Uterus (tissue), 4 donors: ENCODE results near the gene GTPBP4. TPM values are rescaled to one million over a fixed set of nuclear protein-coding genes. Genes with fewer than 3 reads are reported as not detected.

Experiments used
- DNase-seq, 2 donors: peaks; one replicate each; pipeline ENCODE4 v3.0.0-alpha.2; 2019 to 2020
- H3K27ac ChIP-seq, 2 donors: fragments of 200-600 bp; sonication (generic); 1 replicate in 1 of 2; 2 replicates in 1 of 2; pipeline ENCODE4 v1.5.1; 2016 to 2018
- H3K27me3 ChIP-seq, 2 donors: fragments of 200-600 bp; sonication (generic); one replicate each; pipeline ENCODE4 v1.5.1; 2018 to 2019; ENCODE audit warnings: control low read depth in 1 of 2
- H3K36me3 ChIP-seq, 2 donors: fragments of 200-600 bp; sonication (generic); one replicate each; pipeline ENCODE4 v1.5.1; 2019; ENCODE audit warnings: control low read depth in 1 of 2
- H3K4me1 ChIP-seq, 2 donors: fragments of 200-600 bp; sonication (generic); one replicate each; pipeline ENCODE4 v1.5.1; 2018 to 2019; ENCODE audit warnings: control low read depth in 1 of 2
- H3K4me3 ChIP-seq, 2 donors: fragments of 200-600 bp; sonication (generic); 1 replicate in 1 of 2; 2 replicates in 1 of 2; pipeline ENCODE4 v1.5.1; 2018 to 2019; ENCODE audit warnings: mild to moderate bottlenecking in 1 of 2
- H3K9me3 ChIP-seq, 2 donors: fragments of 200-600 bp; sonication (generic); one replicate each; pipeline ENCODE4 v1.5.1; 2019; ENCODE audit warnings: control low read depth in 1 of 2
- CTCF ChIP-seq, 4 experiments: fragments of 200-600 bp in 2 of 4; fragments of 450-650 bp in 2 of 4; sonication (generic) in 2 of 4; IDR thresholded peaks; one replicate each; pipeline ENCODE4 v1.5.1; 2016 to 2019; ENCODE audit warnings: antibody characterized with exemption in 4 of 4, mild to moderate bottlenecking in 2 of 4, moderate library complexity in 1 of 4
- POLR2A ChIP-seq, 2 donors: fragments of 450-650 bp; IDR thresholded peaks; one replicate each; pipeline ENCODE4 v1.6.1; 2016; ENCODE audit warnings: antibody characterized with exemption in 2 of 2, mild to moderate bottlenecking in 1 of 2, moderate library complexity in 1 of 2
- intact Hi-C: fragments of 100-400 bp; cut with DNase I; formaldehyde crosslinking; loops from one replicate; pipeline ENCODE4 v1.15.1; 2023; ENCODE audit warnings: low total_unique reads
- total RNA-seq, 4 donors: library from RNA; depleted of rRNA in 3 of 4; stranded (reverse); fragments of >200 nt in 3 of 4; gene quantifications; one replicate each; pipeline versions ENCODE4 v1.1.0 to v1.2.4, GENCODE V29; 2014 to 2023
- donor health status: DM: yes; HTN: yes; CAD: no.

Gene GTPBP4
- total RNA-seq, 4 donors from 2014 or later = 10.5 to 49.0 (median 20.1) TPM

DNA sequence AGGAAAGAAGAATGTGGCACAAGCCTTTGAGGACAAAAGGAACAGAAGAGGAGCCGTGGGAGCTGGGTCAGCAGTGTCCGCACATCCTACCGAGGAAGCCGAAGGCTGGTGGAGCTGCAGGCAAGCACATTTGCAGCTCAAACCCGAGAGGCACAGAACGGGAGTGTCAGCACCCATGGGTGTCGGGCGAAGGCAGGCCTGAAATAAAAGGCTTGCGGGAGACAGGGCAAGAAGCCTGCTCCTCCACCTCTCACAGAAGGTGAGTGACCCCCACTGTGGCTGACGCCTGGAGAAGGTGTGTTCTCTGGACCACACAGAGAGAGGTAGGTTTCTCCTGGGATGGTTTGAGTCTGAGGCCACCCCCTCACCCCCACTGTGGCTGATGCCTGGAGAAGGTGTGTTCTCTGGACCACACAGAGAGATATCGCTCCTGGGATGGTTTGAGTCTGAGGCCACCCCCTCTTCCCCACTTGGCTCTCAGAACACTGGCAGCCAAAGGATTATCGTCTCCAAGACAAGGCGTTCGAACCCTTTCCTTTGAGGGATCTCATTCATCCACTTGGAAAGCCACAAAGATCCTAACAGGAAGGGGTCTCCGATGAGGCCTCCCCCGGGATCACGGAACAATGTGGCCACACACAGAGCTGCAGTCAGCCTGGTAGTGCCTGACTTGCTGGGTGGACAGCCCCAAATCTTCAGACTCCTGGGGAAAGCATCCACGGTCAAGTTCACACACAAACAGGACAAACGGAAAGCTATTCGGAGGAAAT lies 21.6 kb upstream of the GTPBP4 start:
- intact Hi-C loops = no loop called here
- no peak for TF ChIP-seq CTCF (IDR thresholded peaks at IDR 0.05)
- H3K9me3 ChIP-seq = no peaks in the 10 kb centered on the region

DNA sequence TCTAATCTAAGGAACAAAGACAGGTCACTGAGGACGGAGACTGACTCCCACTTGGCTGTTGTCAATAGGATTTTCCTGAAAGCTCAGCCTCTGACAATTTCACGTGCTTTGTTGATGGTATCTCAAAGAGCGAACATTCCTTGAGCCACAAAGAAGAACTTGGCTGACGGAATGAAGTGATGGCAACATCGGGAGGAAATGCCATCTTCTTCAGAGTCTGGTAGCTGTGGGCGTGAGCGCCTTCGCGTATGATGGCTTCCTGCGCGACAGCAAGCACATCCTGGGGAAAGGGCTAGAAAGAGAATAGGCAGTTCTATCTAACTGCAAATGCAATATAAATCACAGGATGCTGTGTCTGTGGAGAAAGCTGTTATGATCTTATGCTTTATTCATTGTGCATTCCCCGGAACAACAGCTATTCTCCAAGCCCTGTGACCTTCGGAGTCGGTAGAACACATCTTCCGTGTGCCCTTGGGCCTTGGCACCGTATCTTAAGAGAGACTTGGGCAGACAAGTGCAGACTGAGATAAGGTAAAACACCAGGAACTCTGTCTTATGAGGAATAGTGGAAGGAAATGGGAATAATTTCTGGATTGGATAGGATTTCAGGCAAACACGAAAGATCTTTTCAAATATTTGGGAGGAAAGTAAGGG lies 19.6 kb upstream of the GTPBP4 start:
- intact Hi-C loops = no loop called here
- Histone ChIP-seq H3K4me3 (no peak overlapping the region), H3K9me3 (no peaks in the 10 kb centered on the region), H3K27me3 (no peaks in the 10 kb centered on the region), H3K36me3 (no peaks in the 10 kb centered on the region), H3K27ac (no peak overlapping the region), H3K4me1 (no peaks in the 10 kb centered on the region)
- no peak for DNase-seq
- no peak for TF ChIP-seq CTCF (IDR thresholded peaks at IDR 0.05)
- no peak for TF ChIP-seq POLR2A (IDR thresholded peaks at IDR 0.05)

More for the DNA sequence above, 21.6 kb upstream of the GTPBP4 start:
- no peaks in the 10 kb centered on the region for H3K27me3 ChIP-seq
- no peak overlapping the region for H3K27ac ChIP-seq
- H3K4me1 ChIP-seq = no peaks in the 10 kb centered on the region
- no peaks in the 10 kb centered on the region for H3K36me3 ChIP-seq
- H3K4me3 ChIP-seq = no peak overlapping the region
- DNase-seq = no peak

DNA sequence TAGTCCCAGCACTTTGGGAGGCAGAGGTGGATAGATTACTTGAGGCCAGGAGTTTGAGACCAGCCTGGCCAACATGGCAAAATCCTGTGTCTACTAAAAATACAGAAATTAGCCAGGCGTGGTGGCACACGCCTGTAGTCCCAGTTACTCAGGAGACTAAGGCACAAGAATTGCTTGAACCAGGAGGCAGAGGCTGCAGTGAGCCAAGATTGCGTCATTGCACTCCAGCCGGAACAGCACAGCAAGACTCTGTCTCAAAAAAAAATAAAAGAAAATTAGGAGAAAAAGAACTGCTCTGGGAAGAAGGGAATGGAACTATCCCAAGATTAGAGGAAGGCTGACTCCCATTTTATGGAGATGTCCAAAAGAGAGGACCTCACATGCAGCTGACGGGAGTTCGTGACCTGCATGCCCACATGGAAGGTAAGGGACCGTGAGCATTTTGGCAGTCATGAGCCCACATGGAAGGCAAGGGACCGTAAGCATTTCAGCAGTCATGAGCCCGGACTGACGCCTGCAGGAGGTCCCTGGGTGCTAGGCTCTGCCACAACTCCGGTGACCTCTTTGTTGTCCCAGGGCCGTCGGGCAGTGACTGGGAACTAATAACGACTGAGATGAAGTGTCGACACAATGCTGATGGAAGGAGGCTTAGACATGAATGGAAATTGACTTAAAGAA lies 18.6 kb upstream of the GTPBP4 start:
- H3K9me3 ChIP-seq = no peaks in the 10 kb centered on the region
- no peaks in the 10 kb centered on the region for H3K27me3 ChIP-seq
- intact Hi-C loops = no loop called here
- no peak for DNase-seq
- no peaks in the 10 kb centered on the region for H3K4me1 ChIP-seq
- no peak overlapping the region for H3K4me3 ChIP-seq
- no peak overlapping the region for H3K27ac ChIP-seq
- no peaks in the 10 kb centered on the region for H3K36me3 ChIP-seq
- TF ChIP-seq CTCF (IDR thresholded peaks at IDR 0.05) = no peak
- TF ChIP-seq POLR2A (IDR thresholded peaks at IDR 0.05) = no peak

DNA sequence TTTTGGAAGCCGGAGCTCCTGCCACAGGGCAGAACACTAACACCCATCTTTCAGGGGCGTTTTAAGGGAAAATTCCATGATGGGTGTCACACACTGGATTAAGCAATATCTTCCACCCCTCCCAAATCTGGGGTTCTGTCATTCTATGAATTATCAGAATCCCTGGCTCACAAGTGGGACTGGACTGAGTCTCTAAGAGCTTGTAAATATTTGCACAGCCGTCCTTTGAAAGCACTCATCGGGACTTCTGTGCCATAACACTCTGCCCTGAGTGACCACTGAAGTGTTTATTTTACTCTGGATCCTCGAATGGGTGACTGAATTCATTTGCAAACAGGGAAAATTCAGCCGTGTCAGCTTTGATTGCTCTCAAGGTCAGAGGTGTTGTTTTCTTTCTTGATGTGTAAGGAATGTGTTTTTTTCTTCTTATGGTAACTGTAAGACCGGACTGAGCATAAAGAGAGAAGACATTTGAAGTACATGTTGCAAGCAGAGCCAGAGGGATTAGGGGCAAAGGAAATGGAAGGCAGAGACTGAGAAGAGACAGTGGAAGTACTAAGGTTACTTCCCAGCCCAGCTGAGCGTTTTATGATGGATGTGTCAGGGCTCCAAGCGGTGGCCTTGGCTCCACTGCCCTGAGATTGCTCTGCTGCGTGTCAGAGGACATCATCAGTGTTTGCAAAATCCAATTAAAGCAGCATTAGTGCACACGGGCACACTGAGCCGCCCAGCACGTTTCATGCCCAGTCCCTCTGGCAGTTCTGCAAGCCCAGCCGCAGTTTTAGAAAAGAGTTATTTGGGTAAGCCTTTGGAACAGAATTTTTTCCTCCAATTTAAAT lies 17.7 kb upstream of the GTPBP4 start:
- H3K36me3 ChIP-seq = no peaks in the 10 kb centered on the region
- no peak for DNase-seq
- H3K27ac ChIP-seq = no peak overlapping the region
- no peaks in the 10 kb centered on the region for H3K27me3 ChIP-seq
- no peak for TF ChIP-seq CTCF (IDR thresholded peaks at IDR 0.05)
- no peak for TF ChIP-seq POLR2A (IDR thresholded peaks at IDR 0.05)
- H3K4me3 ChIP-seq = no peak overlapping the region
- H3K4me1 ChIP-seq = no peaks in the 10 kb centered on the region
- no peaks in the 10 kb centered on the region for H3K9me3 ChIP-seq
- intact Hi-C loops = no loop called here
